Measurements from ENCODE around the gene DERA. TPM values are rescaled to one million over a fixed set of nuclear protein-coding genes. Genes with fewer than 3 reads are reported as not detected.

The DERA gene
- total and polyA plus RNA-seq, 9 of the 15 experiments (the other 6 are each of a cell fraction or from before 2014, with no cell fraction given): 5.5 to 15.5 (median 7.8) TPM

DNA sequence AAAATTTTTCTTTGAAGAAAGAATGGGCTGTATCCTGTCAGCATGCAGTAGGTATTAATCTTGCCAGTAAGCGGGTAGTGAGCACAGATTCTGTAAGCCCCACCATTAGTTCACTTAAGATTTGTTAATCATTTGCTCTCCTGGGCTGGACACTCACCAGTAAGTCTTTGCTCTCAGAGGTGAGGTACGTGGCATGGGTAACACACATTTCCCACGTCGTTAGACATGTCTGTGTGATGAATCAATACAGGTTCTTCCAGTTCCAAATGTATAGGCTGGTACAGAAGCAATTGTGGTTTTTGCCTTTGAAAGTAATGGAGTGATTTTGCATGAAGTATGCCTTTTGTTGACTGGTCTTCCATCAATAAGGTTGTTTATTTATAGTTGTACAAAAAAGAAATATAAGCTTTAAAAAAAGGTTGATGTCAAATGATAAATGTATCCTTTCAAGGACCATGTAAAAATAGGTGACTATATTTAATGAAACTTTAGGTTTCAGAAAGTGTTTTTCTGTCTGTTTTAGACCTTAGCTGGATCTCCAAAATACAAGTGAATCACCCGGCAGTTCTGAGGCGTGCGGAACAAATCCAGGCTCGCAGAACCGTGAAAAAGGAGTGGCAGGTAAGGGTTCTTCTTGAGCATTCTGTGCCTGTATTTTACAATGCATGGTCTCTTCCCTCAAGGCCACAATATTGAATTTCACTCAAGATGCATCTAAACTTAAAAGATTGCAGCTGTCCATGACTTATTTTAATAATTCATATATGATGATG, 45.5 kb downstream of the DERA start:
- H3K4me3 ChIP-seq: no peak overlapping the region

More for the DNA sequence above, 45.5 kb downstream of the DERA start:
- no peaks in the 10 kb centered on the region for H3K9me1 ChIP-seq (ENCODE audit: control insufficient read depth, insufficient read depth, low read length)
- DNase-seq (ENCODE audit: extremely low read depth in 1 of 4, low spot score in 3 of 4): no peak
- in situ Hi-C loops (cut with MboI): no loop called here
- no peak overlapping the region for H3K9ac ChIP-seq (ENCODE audit: insufficient read depth in 1 of 2, low read depth in 2 of 2, low read length in 2 of 2)
- FAIRE-seq: no peak
- no peaks in the 10 kb centered on the region for H3K27me3 ChIP-seq (ENCODE audit: control insufficient read depth in 2 of 2, insufficient read depth in 2 of 2, low read length in 2 of 2)
- ChIA-PET POLR2A (no interaction called here), CTCF (ENCODE audit: low intra/inter-chr PET ratio) (no interaction called here)
- no peaks in the 10 kb centered on the region for H3K79me2 ChIP-seq (ENCODE audit: control insufficient read depth, insufficient read depth, low read length)
- no peak for TF ChIP-seq ELF4 (CRISPR knock-in tag; IDR thresholded peaks at IDR 0.05)
- no peak for TF ChIP-seq GTF2F1 (IDR thresholded peaks at IDR 0.05; ENCODE audit: low read depth, low read length)
- TF ChIP-seq HEY1 (CRISPR knock-in tag; IDR thresholded peaks at IDR 0.05; ENCODE audit: borderline replicate concordance): no peak
- TF ChIP-seq KLF13 (tag; IDR thresholded peaks at IDR 0.05; ENCODE audit: borderline replicate concordance, low read depth): no peak
- no peak for TF ChIP-seq POLR2AphosphoS2 (IDR thresholded peaks at IDR 0.05; ENCODE audit: low read length)
- TF ChIP-seq HDGF (IDR thresholded peaks at IDR 0.05): no peak
- TF ChIP-seq, protein P1, sequence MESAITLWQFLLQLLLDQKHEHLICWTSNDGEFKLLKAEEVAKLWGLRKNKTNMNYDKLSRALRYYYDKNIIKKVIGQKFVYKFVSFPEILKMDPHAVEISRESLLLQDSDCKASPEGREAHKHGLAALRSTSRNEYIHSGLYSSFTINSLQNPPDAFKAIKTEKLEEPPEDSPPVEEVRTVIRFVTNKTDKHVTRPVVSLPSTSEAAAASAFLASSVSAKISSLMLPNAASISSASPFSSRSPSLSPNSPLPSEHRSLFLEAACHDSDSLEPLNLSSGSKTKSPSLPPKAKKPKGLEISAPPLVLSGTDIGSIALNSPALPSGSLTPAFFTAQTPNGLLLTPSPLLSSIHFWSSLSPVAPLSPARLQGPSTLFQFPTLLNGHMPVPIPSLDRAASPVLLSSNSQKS (CRISPR knock-in tag; IDR thresholded peaks at IDR 0.05): no peak
- TF ChIP-seq POU5F1 (IDR thresholded peaks at IDR 0.05; ENCODE audit: borderline replicate concordance, low read depth, low read length, partially characterized antibody): no peak
- no peak for TF ChIP-seq ZNF717 (CRISPR knock-in tag; IDR thresholded peaks at IDR 0.05)
- TF ChIP-seq EWSR1 (IDR thresholded peaks at IDR 0.05; ENCODE audit: borderline replicate concordance, low read depth, partially characterized antibody): no peak
- TF ChIP-seq, protein P2, sequence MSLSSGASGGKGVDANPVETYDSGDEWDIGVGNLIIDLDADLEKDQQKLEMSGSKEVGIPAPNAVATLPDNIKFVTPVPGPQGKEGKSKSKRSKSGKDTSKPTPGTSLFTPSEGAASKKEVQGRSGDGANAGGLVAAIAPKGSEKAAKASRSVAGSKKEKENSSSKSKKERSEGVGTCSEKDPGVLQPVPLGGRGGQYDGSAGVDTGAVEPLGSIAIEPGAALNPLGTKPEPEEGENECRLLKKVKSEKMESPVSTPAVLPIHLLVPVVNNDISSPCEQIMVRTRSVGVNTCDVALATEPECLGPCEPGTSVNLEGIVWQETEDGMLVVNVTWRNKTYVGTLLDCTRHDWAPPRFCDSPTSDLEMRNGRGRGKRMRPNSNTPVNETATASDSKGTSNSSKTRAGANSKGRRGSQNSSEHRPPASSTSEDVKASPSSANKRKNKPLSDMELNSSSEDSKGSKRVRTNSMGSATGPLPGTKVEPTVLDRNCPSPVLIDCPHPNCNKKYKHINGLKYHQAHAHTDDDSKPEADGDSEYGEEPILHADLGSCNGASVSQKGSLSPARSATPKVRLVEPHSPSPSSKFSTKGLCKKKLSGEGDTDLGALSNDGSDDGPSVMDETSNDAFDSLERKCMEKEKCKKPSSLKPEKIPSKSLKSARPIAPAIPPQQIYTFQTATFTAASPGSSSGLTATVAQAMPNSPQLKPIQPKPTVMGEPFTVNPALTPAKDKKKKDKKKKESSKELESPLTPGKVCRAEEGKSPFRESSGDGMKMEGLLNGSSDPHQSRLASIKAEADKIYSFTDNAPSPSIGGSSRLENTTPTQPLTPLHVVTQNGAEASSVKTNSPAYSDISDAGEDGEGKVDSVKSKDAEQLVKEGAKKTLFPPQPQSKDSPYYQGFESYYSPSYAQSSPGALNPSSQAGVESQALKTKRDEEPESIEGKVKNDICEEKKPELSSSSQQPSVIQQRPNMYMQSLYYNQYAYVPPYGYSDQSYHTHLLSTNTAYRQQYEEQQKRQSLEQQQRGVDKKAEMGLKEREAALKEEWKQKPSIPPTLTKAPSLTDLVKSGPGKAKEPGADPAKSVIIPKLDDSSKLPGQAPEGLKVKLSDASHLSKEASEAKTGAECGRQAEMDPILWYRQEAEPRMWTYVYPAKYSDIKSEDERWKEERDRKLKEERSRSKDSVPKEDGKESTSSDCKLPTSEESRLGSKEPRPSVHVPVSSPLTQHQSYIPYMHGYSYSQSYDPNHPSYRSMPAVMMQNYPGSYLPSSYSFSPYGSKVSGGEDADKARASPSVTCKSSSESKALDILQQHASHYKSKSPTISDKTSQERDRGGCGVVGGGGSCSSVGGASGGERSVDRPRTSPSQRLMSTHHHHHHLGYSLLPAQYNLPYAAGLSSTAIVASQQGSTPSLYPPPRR (CRISPR knock-in tag; IDR thresholded peaks at IDR 0.05; ENCODE audit: borderline replicate concordance): no peak
- no peak for TF ChIP-seq ZSCAN29 (IDR thresholded peaks at IDR 0.05)
- no peak for TF ChIP-seq CTBP1 (IDR thresholded peaks at IDR 0.05; ENCODE audit: borderline replicate concordance)
- no peaks in the 10 kb centered on the region for H3K36me3 ChIP-seq (ENCODE audit: control insufficient read depth, insufficient read depth, low read length)
- no peak overlapping the region for H3K27ac ChIP-seq (ENCODE audit: extremely low read depth, low read depth, low read length)
- H3K9me3 ChIP-seq (replicated peaks; ENCODE audit: control insufficient read depth, insufficient read depth, low read depth, low read length): no peaks in the 10 kb centered on the region
- no peaks in the 10 kb centered on the region for H3K4me1 ChIP-seq (replicated peaks in 1 of 2; ENCODE audit: control insufficient read depth in 2 of 2, insufficient read depth in 2 of 2, low read length in 2 of 2)
- no peak overlapping the region for H2AFZ ChIP-seq (ENCODE audit: low read depth, low read length)
- intact Hi-C loops (cut with micrococcal nuclease): no loop called here
- H3K4me2 ChIP-seq (ENCODE audit: insufficient read depth, low read length): no peak overlapping the region
- H4K20me1 ChIP-seq (replicated peaks; ENCODE audit: control insufficient read depth, insufficient read depth, low read length): no peaks in the 10 kb centered on the region
- no peak for ATAC-seq
- 12% methylated on average over 7 of the region's 9 CpGs for WGBS (ENCODE audit: insufficient coverage, low coverage, missing lambda C conversion rate)
- no TSS peak for BruUV-seq (replicated peaks)

Data from K562 (cell line).